H1 (cell line): ENCODE results near the gene MR1. TPM values are rescaled to one million over a fixed set of nuclear protein-coding genes. Genes with fewer than 3 reads are reported as not detected.

ENCODE experiments used
- CTCF ChIA-PET: fragments of 300-600 bp; sonication (Branson Sonifier 250); formaldehyde crosslinking; loops from one replicate; lab custom pipeline; 2021; ENCODE audit not compliant: partially characterized antibody; lab: Charles Lee
- POLR2A ChIA-PET: fragments of 300-600 bp; sonication (Branson Sonifier 250); formaldehyde crosslinking; loops from one replicate; lab custom pipeline; 2021; ENCODE audit warnings: inconsistent platforms; ENCODE audit not compliant: partially characterized antibody; lab: Charles Lee
- DNase-seq, 2 experiments: peaks; one replicate each; pipeline versions ENCODE4 v3.0.0 to v3.0.0-alpha.2; 2010 to 2022; ENCODE audit warnings: low spot score in 2 of 2, low read depth in 1 of 2, mixed read lengths in 1 of 2
- FAIRE-seq: peaks from 2 replicates; lab custom pipeline; 2011; peaks lifted over from hg19 to GRCh38; lab: Jason Lieb, UNC
- H2AFZ ChIP-seq: 2 replicates; pipeline ENCODE4 v1.8.1; 2012; ENCODE audit warnings: low read length, inconsistent platforms
- H2AK5ac ChIP-seq: 2 replicates; pipeline ENCODE4 v1.6.1; 2013; ENCODE audit warnings: low read depth, low read length
- H2BK120ac ChIP-seq: replicated peaks from 2 replicates; pipeline ENCODE3; 2013; ENCODE audit warnings: low read depth, low read length, inconsistent platforms
- H2BK12ac ChIP-seq: 2 replicates; pipeline ENCODE4 v1.6.1; 2013; ENCODE audit warnings: low read depth, low read length
- H2BK15ac ChIP-seq: 2 replicates; pipeline ENCODE4 v1.6.1; 2013; ENCODE audit warnings: low read length
- H2BK20ac ChIP-seq: 2 replicates; pipeline ENCODE4 v1.6.1; 2013; ENCODE audit warnings: low read length
- H2BK5ac ChIP-seq: 2 replicates; pipeline ENCODE4 v1.6.1; 2013; ENCODE audit warnings: low read depth, low read length
- H3K14ac ChIP-seq: 2 replicates; pipeline ENCODE4 v1.6.1; 2013; ENCODE audit warnings: inconsistent platforms; ENCODE audit not compliant: insufficient read length
- H3K18ac ChIP-seq: 2 replicates; pipeline ENCODE4 v1.6.1; 2013; ENCODE audit warnings: low read length; ENCODE audit errors: extremely low read depth
- H3K23ac ChIP-seq: 2 replicates; pipeline ENCODE4 v1.6.1; 2013; ENCODE audit warnings: inconsistent platforms; ENCODE audit not compliant: insufficient read length
- H3K23me2 ChIP-seq: 2 replicates; pipeline ENCODE4 v1.6.1; 2013; ENCODE audit warnings: low read depth, low read length
- H3K27ac ChIP-seq: 2 replicates; pipeline ENCODE4 v1.6.1; 2011; ENCODE audit warnings: low read depth, low read length, inconsistent platforms
- H3K27me3 ChIP-seq, 4 experiments: replicated peaks in 1 of 4; 1 replicate in 1 of 4; 2 replicates in 3 of 4; pipeline versions ENCODE4 v1.6.1 to v1.8.1; 2011 to 2013; ENCODE audit warnings: low read length in 3 of 4, mild to moderate bottlenecking in 3 of 4, inconsistent platforms in 2 of 4, mixed read lengths in 2 of 4, moderate library complexity in 1 of 4; ENCODE audit not compliant: control insufficient read depth in 3 of 4, insufficient read depth in 3 of 4; ENCODE audit errors: extremely low read depth in 1 of 4
- H3K36me3 ChIP-seq, 4 experiments: 2 replicates each; pipeline versions ENCODE4 v1.6.1 to v1.8.1; 2011 to 2013; ENCODE audit warnings: mild to moderate bottlenecking in 4 of 4, low read length in 3 of 4, moderate library complexity in 2 of 4, control low read depth in 1 of 4, inconsistent platforms in 1 of 4; ENCODE audit not compliant: insufficient read depth in 4 of 4, control insufficient read depth in 2 of 4
- H3K4ac ChIP-seq: replicated peaks from 2 replicates; pipeline ENCODE3; 2013; ENCODE audit warnings: low read length, low read depth, mixed read lengths, inconsistent platforms; ENCODE audit not compliant: insufficient read length
- H3K4me1 ChIP-seq, 4 experiments: replicated peaks in 1 of 4; 1 replicate in 1 of 4; 2 replicates in 3 of 4; pipeline versions ENCODE4 v1.6.1 to v1.8.1; 2011 to 2013; ENCODE audit warnings: low read length in 3 of 4, inconsistent platforms in 2 of 4, mixed read lengths in 1 of 4; ENCODE audit not compliant: insufficient read depth in 4 of 4, control insufficient read depth in 3 of 4
- H3K4me2 ChIP-seq, 2 experiments: 2 replicates each; pipeline versions ENCODE4 v1.6.1 to v1.8.1; 2011 to 2013; ENCODE audit warnings: low read depth in 2 of 2, low read length in 2 of 2, control low read depth in 1 of 2, inconsistent platforms in 1 of 2, mild to moderate bottlenecking in 1 of 2; ENCODE audit not compliant: insufficient read depth in 1 of 2
- H3K4me3 ChIP-seq, 4 experiments: fragments of 200-600, 300-600 bp in 1 of 4; sonication (generic), shearing (Covaris generic), sonication (Bioruptor Twin) in 1 of 4; 2 replicates each; pipeline versions ENCODE4 v1.5.1 to v1.8.1; 2011 to 2016; ENCODE audit warnings: low read length in 4 of 4, low read depth in 3 of 4, control low read depth in 2 of 4, inconsistent platforms in 2 of 4, mild to moderate bottlenecking in 2 of 4, mixed read lengths in 1 of 4, moderate library complexity in 1 of 4; ENCODE audit not compliant: insufficient read depth in 2 of 4; ENCODE audit errors: extremely low read depth in 1 of 4
- H3K56ac ChIP-seq: replicated peaks from 2 replicates; pipeline ENCODE3; 2013; ENCODE audit warnings: low read depth, mild to moderate bottlenecking, mixed read lengths, low read length, inconsistent platforms; ENCODE audit not compliant: insufficient read length
- H3K79me1 ChIP-seq: 2 replicates; pipeline ENCODE4 v1.6.1; 2013; ENCODE audit warnings: low read depth, low read length, control low read depth
- H3K79me2 ChIP-seq, 2 experiments: 2 replicates each; pipeline versions ENCODE4 v1.6.1 to v1.8.1; 2012 to 2013; ENCODE audit warnings: low read length in 2 of 2, mild to moderate bottlenecking in 2 of 2, inconsistent platforms in 1 of 2; ENCODE audit not compliant: insufficient read depth in 2 of 2, control insufficient read depth in 1 of 2
- H3K9ac ChIP-seq, 4 experiments: replicated peaks in 1 of 4; 1 replicate in 1 of 4; 2 replicates in 3 of 4; pipeline versions ENCODE4 v1.6.1 to v1.8.1; 2011 to 2013; ENCODE audit warnings: low read depth in 3 of 4, low read length in 3 of 4, control low read depth in 2 of 4, mild to moderate bottlenecking in 2 of 4, moderate library complexity in 2 of 4, inconsistent platforms in 1 of 4; ENCODE audit errors: extremely low read depth in 1 of 4
- H3K9me3 ChIP-seq, 2 experiments: 2 replicates each; pipeline versions ENCODE4 v1.6.1 to v1.8.1; 2012 to 2013; ENCODE audit warnings: mild to moderate bottlenecking in 2 of 2, moderate library complexity in 2 of 2, control low read depth in 1 of 2, inconsistent platforms in 1 of 2, low read depth in 1 of 2, low read length in 1 of 2, mixed read lengths in 1 of 2; ENCODE audit not compliant: insufficient read depth in 2 of 2
- H4K20me1 ChIP-seq, 2 experiments: replicated peaks in 1 of 2; 2 replicates each; pipeline versions ENCODE3 to v1.8.1; 2011 to 2013; ENCODE audit warnings: inconsistent platforms in 2 of 2, low read length in 2 of 2, mild to moderate bottlenecking in 1 of 2; ENCODE audit not compliant: insufficient read depth in 2 of 2, control insufficient read depth in 1 of 2
- H4K5ac ChIP-seq: 2 replicates; pipeline ENCODE4 v1.6.1; 2013; ENCODE audit warnings: low read length, low read depth, mixed read lengths, inconsistent platforms; ENCODE audit not compliant: insufficient read length
- H4K8ac ChIP-seq: 2 replicates; pipeline ENCODE4 v1.8.0; 2013; ENCODE audit warnings: mild to moderate bottlenecking, moderate library complexity, low read length, inconsistent platforms; ENCODE audit not compliant: insufficient read depth; ENCODE audit errors: extremely low read depth
- H4K91ac ChIP-seq: replicated peaks from 2 replicates; pipeline ENCODE3; 2013; ENCODE audit warnings: low read length, mixed read lengths, inconsistent platforms; ENCODE audit not compliant: insufficient read length
- ASH2L ChIP-seq: fragments of 200-600, 300-600 bp; sonication (generic); IDR thresholded peaks from one replicate; pipeline ENCODE4 v1.7.1; 2017; ENCODE audit warnings: low read length
- BCL11A ChIP-seq, 2 experiments: IDR thresholded peaks; one replicate each; pipeline ENCODE4 v1.6.1; 2011; ENCODE audit warnings: low read depth in 2 of 2, low read length in 2 of 2, mild to moderate bottlenecking in 2 of 2
- CHD2 ChIP-seq: IDR thresholded peaks from 2 replicates; pipeline ENCODE4 v1.6.1; 2012; ENCODE audit warnings: low read length, improper control_type of control experiment
- CTBP2 ChIP-seq: IDR thresholded peaks from 2 replicates; pipeline ENCODE4 v1.7.0; 2011; ENCODE audit warnings: borderline replicate concordance, mild to moderate bottlenecking, moderate library complexity, mixed read lengths, low read length; ENCODE audit not compliant: insufficient read depth, insufficient read length
- GTF2F1 ChIP-seq: IDR thresholded peaks from 2 replicates; pipeline ENCODE4 v1.6.1; 2012; ENCODE audit warnings: low read depth, low read length, improper control_type of control experiment, borderline replicate concordance
- JUN ChIP-seq: IDR thresholded peaks from 2 replicates; pipeline ENCODE4 v1.6.1; 2011; ENCODE audit warnings: low read depth, mild to moderate bottlenecking, improper control_type of control experiment, low read length
- JUND ChIP-seq: IDR thresholded peaks from 2 replicates; pipeline ENCODE4 v1.6.1; 2011; ENCODE audit warnings: mild to moderate bottlenecking, improper control_type of control experiment, low read length
- POLR2AphosphoS5 ChIP-seq: IDR thresholded peaks from 2 replicates; pipeline ENCODE4 v1.6.1; 2011; ENCODE audit warnings: low read depth, low read length
- SIN3A ChIP-seq, 2 experiments: IDR thresholded peaks in 1 of 2; conservative IDR thresholded peaks in 1 of 2; 2 replicates each; pipeline ENCODE4 v1.6.1; 2011 to 2012; ENCODE audit warnings: low read length in 2 of 2, improper control_type of control experiment in 1 of 2, low read depth in 1 of 2, mild to moderate bottlenecking in 1 of 2
- SIRT6 ChIP-seq: IDR thresholded peaks from one replicate; pipeline ENCODE4 v1.7.1; 2012; ENCODE audit warnings: low read length, inconsistent platforms
- TAF1 ChIP-seq: IDR thresholded peaks from 2 replicates; pipeline ENCODE4 v1.6.1; 2011; ENCODE audit warnings: mild to moderate bottlenecking, low read depth, low read length
- TEAD4 ChIP-seq: IDR thresholded peaks from 2 replicates; pipeline ENCODE4 v1.6.1; 2012; ENCODE audit warnings: low read depth, low read length, inconsistent platforms, mixed read lengths
- ZNF274 ChIP-seq: IDR thresholded peaks from 2 replicates; pipeline ENCODE4 v1.7.0; 2012; ENCODE audit warnings: low read length, borderline replicate concordance; ENCODE audit errors: extremely low read depth
- WGBS, 2 experiments: shearing (Covaris generic) in 1 of 2; methylation state at CpG; one replicate each; pipeline versions ENCODE4 v1.1.6 to v1.1.7; 2013 to 2015; ENCODE audit warnings: low lambda C conversion rate in 2 of 2, mixed read lengths in 2 of 2, inconsistent platforms in 1 of 2, low coverage in 1 of 2, missing lambda C conversion rate in 1 of 2; ENCODE audit not compliant: insufficient replicate concordance in 2 of 2, insufficient coverage in 1 of 2, insufficient read length in 1 of 2; ENCODE audit errors: extremely low coverage in 1 of 2, missing lambda C conversion rate in 1 of 2; 5-methylcytosine and 5-hydroxymethylcytosine counted together
- polyA plus RNA-seq, 7 experiments: library from polyadenylated mRNA; depleted of rRNA in 3 of 7; stranded (reverse) in 5 of 7; unstranded in 2 of 7; fragments of >200 nt in 5 of 7; fragments of 200-250 nt in 2 of 7; gene quantifications; 1 replicate in 5 of 7; 2 replicates in 1 of 7; 4 replicates in 1 of 7; pipeline versions ENCODE4 v1.2.1 to v1.2.3, GENCODE V29; 2011 to 2013; ENCODE audit warnings: missing spikeins in 2 of 7, mixed read lengths in 2 of 7
- total RNA-seq: library from RNA; stranded (reverse); fragmentation: NEBNext Ultra II Directional; extraction: Animal tissue kit (Norgen Biotek cat#: 25700); gene quantifications from 2 replicates; pipeline ENCODE4 v1.2.1, GENCODE V29; 2021
- TF ChIP-seq, protein P1 (sequence below): IDR thresholded peaks from 2 replicates; pipeline ENCODE4 v1.6.1; 2011; ENCODE audit warnings: low read length, improper control_type of control experiment

MR1 gene
- total and polyA plus RNA-seq, 2 of the 8 experiments (the other 6 are each of a cell fraction or from before 2014, with no cell fraction given) = 0.09 TPM; not detected in 1

DNA sequence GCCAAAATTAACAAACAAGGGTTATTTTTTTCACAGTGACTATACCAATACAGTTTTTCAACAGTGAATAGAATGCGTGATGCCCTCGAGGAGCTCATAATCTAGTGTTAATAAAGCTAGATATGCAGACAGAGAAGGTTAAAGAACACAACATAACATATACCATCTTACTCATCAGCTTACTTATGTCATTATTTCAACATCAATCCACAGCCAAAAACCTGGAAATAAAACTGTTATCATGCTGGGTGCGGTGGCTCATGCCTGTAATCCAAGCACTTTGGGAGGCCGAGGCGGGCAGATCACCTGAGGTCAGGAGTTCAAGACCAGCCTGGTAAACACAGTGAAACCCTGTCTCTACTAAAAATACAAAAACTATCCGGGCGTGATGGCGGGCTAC lies 17.2 kb upstream of the MR1 start:
- H4K91ac ChIP-seq = no peak overlapping the region
- H3K4ac ChIP-seq = no peak overlapping the region
- H3K27ac ChIP-seq = no peak overlapping the region
- H3K18ac ChIP-seq = no peak overlapping the region
- no peaks in the 10 kb centered on the region; a peak in 2 of 8 replicates for H3K36me3 ChIP-seq
- WGBS, 2 experiments = 97% methylated on average over 8 of the region's 8 CpGs; no CpG with 5 or more reads in 1 of the 2 experiments
- H2BK5ac ChIP-seq = no peak overlapping the region
- CTCF ChIA-PET = interaction anchor here (0.9 to 1.3 kb wide), 4 partner anchors 9 to 125 kb away, joined by 3 to 4 read pairs (median 4); no protein-coding TSS in a partner anchor
- no peak overlapping the region for H2BK12ac ChIP-seq
- H3K23ac ChIP-seq = no peak overlapping the region
- no peaks in the 10 kb centered on the region for H3K27me3 ChIP-seq
- FAIRE-seq = no peak
- DNase-seq = no peak
- no peak overlapping the region for H2AFZ ChIP-seq
- H3K79me1 ChIP-seq = peaks cover 4% of the 10 kb centered on the region; the same call in 1 of the 2 replicates
- H3K4me3 ChIP-seq = no peak overlapping the region
- no peak overlapping the region for H3K9ac ChIP-seq
- peaks cover 35 to 97% of the 10 kb centered on the region in 2 experiments for H3K79me2 ChIP-seq
- no peak overlapping the region for H2BK120ac ChIP-seq
- H3K4me2 ChIP-seq = no peak overlapping the region
- POLR2A ChIA-PET = interaction anchor here (0.6 to 1.0 kb wide), 2 partner anchors 13 to 31 kb away, joined by 3 read pairs; no protein-coding TSS in a partner anchor
- peaks cover 3 to 19% of the 10 kb centered on the region in 2 experiments for H4K20me1 ChIP-seq
- H3K9me3 ChIP-seq = no peaks in the 10 kb centered on the region
- H3K56ac ChIP-seq = no peak overlapping the region
- no peak overlapping the region for H2BK15ac ChIP-seq
- H3K4me1 ChIP-seq = peaks cover 0 to 4% (median 3%) of the 10 kb centered on the region in 4 experiments; a peak in 3 of 7 replicates
- no peak overlapping the region for H4K8ac ChIP-seq
- H2AK5ac ChIP-seq = no peak overlapping the region
- H3K14ac ChIP-seq = no peak overlapping the region
- H2BK20ac ChIP-seq = no peak overlapping the region
- no peak overlapping the region for H4K5ac ChIP-seq
- H3K23me2 ChIP-seq = no peaks in the 10 kb centered on the region
- TF ChIP-seq JUN = no peak
- no peak for TF ChIP-seq BCL11A (IDR thresholded peaks at IDR 0.05; ENCODE audit: low read depth in 2 of 2, low read length in 2 of 2)
- no peak for TF ChIP-seq SIRT6
- no peak for TF ChIP-seq ASH2L
- TF ChIP-seq ZNF274 = no peak
- no peak for TF ChIP-seq JUND
- TF ChIP-seq POLR2AphosphoS5 = no peak
- TF ChIP-seq SIN3A (conservative IDR thresholded peaks at IDR 0.05 in 1 of 2, IDR thresholded peaks at IDR 0.05 in 1 of 2; ENCODE audit: low read depth in 1 of 2, low read length in 2 of 2) = no peak
- TF ChIP-seq TAF1 = no peak
- no peak for TF ChIP-seq TEAD4
- TF ChIP-seq, protein P1, sequence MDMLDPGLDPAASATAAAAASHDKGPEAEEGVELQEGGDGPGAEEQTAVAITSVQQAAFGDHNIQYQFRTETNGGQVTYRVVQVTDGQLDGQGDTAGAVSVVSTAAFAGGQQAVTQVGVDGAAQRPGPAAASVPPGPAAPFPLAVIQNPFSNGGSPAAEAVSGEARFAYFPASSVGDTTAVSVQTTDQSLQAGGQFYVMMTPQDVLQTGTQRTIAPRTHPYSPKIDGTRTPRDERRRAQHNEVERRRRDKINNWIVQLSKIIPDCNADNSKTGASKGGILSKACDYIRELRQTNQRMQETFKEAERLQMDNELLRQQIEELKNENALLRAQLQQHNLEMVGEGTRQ = no peak
- no peak for TF ChIP-seq CTBP2
- TF ChIP-seq GTF2F1 = no peak
- no peak for TF ChIP-seq CHD2
